SK-N-SH (cell line): ENCODE data around the gene MYOCD.

ENCODE experiments used
- CHD2 ChIP-seq: fragments of 150-350 bp; IDR thresholded peaks from 2 replicates; pipeline ENCODE4 v1.6.1; 2018; ENCODE audit warnings: low read length; ENCODE audit not compliant: partially characterized antibody
- EP300 ChIP-seq, 2 experiments: IDR thresholded peaks; 2 replicates each; pipeline versions ENCODE4 v1.4.0 to v1.6.1; 2012; ENCODE audit warnings: borderline replicate concordance in 1 of 2, low read depth in 1 of 2, low read length in 1 of 2
- EZH2phosphoT487 ChIP-seq: fragments of 200-600 bp; sonication (generic); IDR thresholded peaks from 2 replicates; pipeline ENCODE4 v1.6.1; 2017; ENCODE audit warnings: low read depth, mixed run types, mild to moderate bottlenecking, antibody characterized with exemption, moderate library complexity, borderline replicate concordance
- GABPA ChIP-seq: IDR thresholded peaks from 2 replicates; pipeline ENCODE4 v1.4.0; 2012; ENCODE audit warnings: low read depth, mild to moderate bottlenecking
- JUND ChIP-seq: IDR thresholded peaks from 2 replicates; pipeline ENCODE4 v1.4.0; 2012
- NRF1 ChIP-seq: IDR thresholded peaks from 2 replicates; pipeline ENCODE4 v1.6.1; 2012; ENCODE audit warnings: low read depth, mild to moderate bottlenecking, low read length
- POLR2AphosphoS5 ChIP-seq: IDR thresholded peaks from 2 replicates; pipeline ENCODE4 v1.6.1; 2012; ENCODE audit warnings: low read depth, low read length
- RAD21 ChIP-seq: IDR thresholded peaks from 2 replicates; pipeline ENCODE4 v1.6.1; 2012; ENCODE audit warnings: mild to moderate bottlenecking, low read length
- RXRA ChIP-seq: IDR thresholded peaks from 2 replicates; pipeline ENCODE4 v1.4.0; 2012; ENCODE audit warnings: low read depth, mild to moderate bottlenecking, borderline replicate concordance
- SIN3A ChIP-seq: IDR thresholded peaks from 2 replicates; pipeline ENCODE4 v1.6.1; 2012; ENCODE audit warnings: low read depth, mild to moderate bottlenecking, low read length, moderate library complexity, borderline replicate concordance
- TEAD4 ChIP-seq: IDR thresholded peaks from 2 replicates; pipeline ENCODE4 v1.4.0; 2012; ENCODE audit warnings: mild to moderate bottlenecking, borderline replicate concordance; ENCODE audit not compliant: insufficient read depth
- TF ChIP-seq, protein P1 (sequence below): fragments of 200-600 bp; sonication (generic); IDR thresholded peaks from 2 replicates; pipeline ENCODE4 v1.6.1; 2017; ENCODE audit warnings: antibody characterized with exemption, mild to moderate bottlenecking, moderate library complexity
- TF ChIP-seq, protein P2 (sequence below): IDR thresholded peaks from 2 replicates; pipeline ENCODE4 v1.6.1; 2012; ENCODE audit warnings: mild to moderate bottlenecking, low read depth, low read length, moderate library complexity
- TF ChIP-seq, protein P3 (sequence below): fragments of 150-350 bp; IDR thresholded peaks from 2 replicates; pipeline ENCODE4 v1.6.1; 2017; ENCODE audit warnings: antibody characterized with exemption, low read length, low read depth, borderline replicate concordance

DNA sequence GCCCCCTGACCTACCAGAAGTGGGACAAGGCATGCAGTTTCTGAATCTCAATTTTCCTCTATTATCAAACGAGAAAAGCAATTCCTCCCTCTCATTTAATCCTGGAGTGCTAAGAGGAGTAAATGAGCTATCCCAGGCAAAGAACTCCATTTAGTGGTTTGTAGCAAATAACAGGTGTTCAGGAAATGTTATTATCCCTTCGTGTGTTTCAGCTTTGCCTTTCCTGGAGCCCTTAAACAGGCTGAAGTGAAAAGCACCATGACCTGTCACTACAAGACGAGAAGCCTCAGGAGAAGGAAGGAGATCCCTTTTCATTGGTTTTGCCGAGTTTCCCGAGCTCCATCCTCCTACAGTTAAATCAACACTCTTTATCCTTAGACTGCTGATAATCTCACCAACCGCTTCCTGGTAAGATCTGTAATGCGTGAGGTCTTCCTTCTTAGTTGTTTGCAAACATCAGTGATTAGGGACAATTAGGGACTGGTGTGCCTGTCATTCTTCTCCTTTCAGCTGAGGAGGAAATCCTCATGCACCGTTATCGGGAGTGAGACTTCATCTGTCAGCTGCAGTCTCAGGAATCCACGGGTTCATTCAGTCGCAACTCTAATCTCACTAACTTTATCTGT is 30.8 kb upstream of the MYOCD start:
- TF ChIP-seq POLR2AphosphoS5, result no peak
- TF ChIP-seq JUND, result no peak
- TF ChIP-seq, protein P1, sequence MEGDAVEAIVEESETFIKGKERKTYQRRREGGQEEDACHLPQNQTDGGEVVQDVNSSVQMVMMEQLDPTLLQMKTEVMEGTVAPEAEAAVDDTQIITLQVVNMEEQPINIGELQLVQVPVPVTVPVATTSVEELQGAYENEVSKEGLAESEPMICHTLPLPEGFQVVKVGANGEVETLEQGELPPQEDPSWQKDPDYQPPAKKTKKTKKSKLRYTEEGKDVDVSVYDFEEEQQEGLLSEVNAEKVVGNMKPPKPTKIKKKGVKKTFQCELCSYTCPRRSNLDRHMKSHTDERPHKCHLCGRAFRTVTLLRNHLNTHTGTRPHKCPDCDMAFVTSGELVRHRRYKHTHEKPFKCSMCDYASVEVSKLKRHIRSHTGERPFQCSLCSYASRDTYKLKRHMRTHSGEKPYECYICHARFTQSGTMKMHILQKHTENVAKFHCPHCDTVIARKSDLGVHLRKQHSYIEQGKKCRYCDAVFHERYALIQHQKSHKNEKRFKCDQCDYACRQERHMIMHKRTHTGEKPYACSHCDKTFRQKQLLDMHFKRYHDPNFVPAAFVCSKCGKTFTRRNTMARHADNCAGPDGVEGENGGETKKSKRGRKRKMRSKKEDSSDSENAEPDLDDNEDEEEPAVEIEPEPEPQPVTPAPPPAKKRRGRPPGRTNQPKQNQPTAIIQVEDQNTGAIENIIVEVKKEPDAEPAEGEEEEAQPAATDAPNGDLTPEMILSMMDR, result no peak
- no peak for TF ChIP-seq NRF1
- TF ChIP-seq SIN3A, result no peak
- TF ChIP-seq RAD21, result no peak
- TF ChIP-seq EP300 (IDR thresholded peaks at IDR 0.05; ENCODE audit: borderline replicate concordance in 1 of 2, low read depth in 1 of 2, low read length in 1 of 2), result no peak
- TF ChIP-seq EZH2phosphoT487, result no peak
- no peak for TF ChIP-seq GABPA
- TF ChIP-seq CHD2, result no peak
- TF ChIP-seq TEAD4, result no peak
- TF ChIP-seq, protein P2, sequence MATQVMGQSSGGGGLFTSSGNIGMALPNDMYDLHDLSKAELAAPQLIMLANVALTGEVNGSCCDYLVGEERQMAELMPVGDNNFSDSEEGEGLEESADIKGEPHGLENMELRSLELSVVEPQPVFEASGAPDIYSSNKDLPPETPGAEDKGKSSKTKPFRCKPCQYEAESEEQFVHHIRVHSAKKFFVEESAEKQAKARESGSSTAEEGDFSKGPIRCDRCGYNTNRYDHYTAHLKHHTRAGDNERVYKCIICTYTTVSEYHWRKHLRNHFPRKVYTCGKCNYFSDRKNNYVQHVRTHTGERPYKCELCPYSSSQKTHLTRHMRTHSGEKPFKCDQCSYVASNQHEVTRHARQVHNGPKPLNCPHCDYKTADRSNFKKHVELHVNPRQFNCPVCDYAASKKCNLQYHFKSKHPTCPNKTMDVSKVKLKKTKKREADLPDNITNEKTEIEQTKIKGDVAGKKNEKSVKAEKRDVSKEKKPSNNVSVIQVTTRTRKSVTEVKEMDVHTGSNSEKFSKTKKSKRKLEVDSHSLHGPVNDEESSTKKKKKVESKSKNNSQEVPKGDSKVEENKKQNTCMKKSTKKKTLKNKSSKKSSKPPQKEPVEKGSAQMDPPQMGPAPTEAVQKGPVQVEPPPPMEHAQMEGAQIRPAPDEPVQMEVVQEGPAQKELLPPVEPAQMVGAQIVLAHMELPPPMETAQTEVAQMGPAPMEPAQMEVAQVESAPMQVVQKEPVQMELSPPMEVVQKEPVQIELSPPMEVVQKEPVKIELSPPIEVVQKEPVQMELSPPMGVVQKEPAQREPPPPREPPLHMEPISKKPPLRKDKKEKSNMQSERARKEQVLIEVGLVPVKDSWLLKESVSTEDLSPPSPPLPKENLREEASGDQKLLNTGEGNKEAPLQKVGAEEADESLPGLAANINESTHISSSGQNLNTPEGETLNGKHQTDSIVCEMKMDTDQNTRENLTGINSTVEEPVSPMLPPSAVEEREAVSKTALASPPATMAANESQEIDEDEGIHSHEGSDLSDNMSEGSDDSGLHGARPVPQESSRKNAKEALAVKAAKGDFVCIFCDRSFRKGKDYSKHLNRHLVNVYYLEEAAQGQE, result no peak
- TF ChIP-seq RXRA, result no peak
- TF ChIP-seq, protein P3, sequence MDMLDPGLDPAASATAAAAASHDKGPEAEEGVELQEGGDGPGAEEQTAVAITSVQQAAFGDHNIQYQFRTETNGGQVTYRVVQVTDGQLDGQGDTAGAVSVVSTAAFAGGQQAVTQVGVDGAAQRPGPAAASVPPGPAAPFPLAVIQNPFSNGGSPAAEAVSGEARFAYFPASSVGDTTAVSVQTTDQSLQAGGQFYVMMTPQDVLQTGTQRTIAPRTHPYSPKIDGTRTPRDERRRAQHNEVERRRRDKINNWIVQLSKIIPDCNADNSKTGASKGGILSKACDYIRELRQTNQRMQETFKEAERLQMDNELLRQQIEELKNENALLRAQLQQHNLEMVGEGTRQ, result no peak
